GM13977 (cell line): ENCODE results near the gene TAPT1.

Experiments used
- DNase-seq: peaks from one replicate; pipeline ENCODE4 v3.0.0; 2012; ENCODE audit warnings: low spot score
- CTCF ChIP-seq: IDR thresholded peaks from 2 replicates; pipeline ENCODE4 v1.5.1; 2012; ENCODE audit warnings: mild to moderate bottlenecking, control low read depth; ENCODE audit not compliant: insufficient read depth; ENCODE audit errors: extremely low read depth, missing control alignments
- in situ Hi-C: fragments of 300-500 bp; cut with MboI; formaldehyde crosslinking; loops from one replicate; pipeline ENCODE4 v1.12.0; 2022; ENCODE audit warnings: low sequenced_read_pairs, low pct_unique_long_range_greater_than_20kb, mixed read lengths, inconsistent platforms; ENCODE audit not compliant: unreplicated experiment

The TAPT1 gene

GRCh38 chr4:16236402-16237023 is 10.2 kb upstream of the TAPT1 start:
- DNase-seq, result no peak
- in situ Hi-C loops, result no loop called here
- no peak for TF ChIP-seq CTCF

GRCh38 chr4:16235209-16235608 is 8.9 kb upstream of the TAPT1 start:
- no peak for TF ChIP-seq CTCF
- in situ Hi-C loops, result no loop called here
- DNase-seq, result no peak

GRCh38 chr4:16233569-16234177 is 7.4 kb upstream of the TAPT1 start:
- no peak for DNase-seq
- in situ Hi-C loops, result no loop called here
- TF ChIP-seq CTCF, result no peak

GRCh38 chr4:16231570-16232245 is 5.4 kb upstream of the TAPT1 start:
- no peak for TF ChIP-seq CTCF
- in situ Hi-C loops, result no loop called here
- DNase-seq, result no peak

GRCh38 chr4:16230308-16230707 is 4.0 kb upstream of the TAPT1 start:
- no peak for TF ChIP-seq CTCF
- DNase-seq, result no peak
- in situ Hi-C loops, result no loop called here

GRCh38 chr4:16229604-16230003 is 3.3 kb upstream of the TAPT1 start:
- in situ Hi-C loops, result no loop called here
- DNase-seq, result no peak
- TF ChIP-seq CTCF, result no peak
